T47D (cell line): ENCODE results near the gene FAM50B.
A peak's percentile ranks its signal among the peaks of the same experiment; 100 is the strongest.

Experiments used
- DNase-seq, 2 experiments: peaks; one replicate each; pipeline versions ENCODE4 v3.0.0 to v3.0.0-alpha.2; 2011 to 2012; ENCODE audit warnings: low read depth in 1 of 2, low spot score in 1 of 2
- JUND ChIP-seq: IDR thresholded peaks from 2 replicates; pipeline ENCODE4 v1.6.1; 2012; ENCODE audit warnings: low read depth
- in situ Hi-C: cut with HindIII; loops from 2 replicates; pipeline ENCODE4 v1.10.0; 2016; ENCODE audit warnings: low sequenced_read_pairs, low pct_unique_long_range_greater_than_20kb

Gene FAM50B, protein sequence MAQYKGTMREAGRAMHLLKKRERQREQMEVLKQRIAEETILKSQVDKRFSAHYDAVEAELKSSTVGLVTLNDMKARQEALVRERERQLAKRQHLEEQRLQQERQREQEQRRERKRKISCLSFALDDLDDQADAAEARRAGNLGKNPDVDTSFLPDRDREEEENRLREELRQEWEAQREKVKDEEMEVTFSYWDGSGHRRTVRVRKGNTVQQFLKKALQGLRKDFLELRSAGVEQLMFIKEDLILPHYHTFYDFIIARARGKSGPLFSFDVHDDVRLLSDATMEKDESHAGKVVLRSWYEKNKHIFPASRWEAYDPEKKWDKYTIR

GRCh38 chr6:3848925-3849605 lies at the start of gene FAM50B:
Gene FAM50B, plus strand, starts transcription at chr6:3849373. Its CDS starts 439 bp downstream, at chr6:3849812.
- DNase-seq, result peak; percentile 58 to 89
- no peak for TF ChIP-seq JUND
- in situ Hi-C loops, result no loop called here

- in situ Hi-C loops, result no loop called here
- no peak for TF ChIP-seq JUND
- no peak for DNase-seq
Observed at GRCh38 chr6:3799719-3800118, 49.5 kb upstream of the FAM50B start.

- DNase-seq, result no peak
- in situ Hi-C loops, result no loop called here
- TF ChIP-seq JUND, result no peak
Observed at GRCh38 chr6:3800850-3801591, 48.2 kb upstream of the FAM50B start.

DNA sequence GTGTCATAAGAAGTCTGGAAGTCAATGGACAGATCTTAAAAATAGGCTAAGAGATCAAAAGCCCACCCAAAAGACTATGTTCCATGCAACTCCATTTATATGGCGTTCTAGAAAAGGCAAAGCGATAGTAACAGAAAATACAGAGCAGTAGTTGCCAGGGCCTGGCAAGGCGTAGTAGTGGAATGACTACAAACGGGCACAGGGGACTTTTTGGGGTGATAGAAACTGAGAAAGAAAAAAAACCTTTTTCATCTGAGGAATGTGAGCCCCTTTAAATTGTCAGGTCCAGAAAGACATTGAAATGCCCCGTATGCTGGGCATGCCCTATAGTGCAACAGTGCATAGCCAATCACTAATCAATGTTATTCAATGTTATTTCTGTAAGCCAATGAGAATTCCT lies 47.2 kb upstream of the FAM50B start:
- in situ Hi-C loops, result no loop called here
- TF ChIP-seq JUND, result no peak
- no peak for DNase-seq

GRCh38 chr6:3803627-3804468 lies 45.3 kb upstream of the FAM50B start:
- TF ChIP-seq JUND, result no peak
- peak; percentile 45 to 73 for DNase-seq
- in situ Hi-C loops, result no loop called here

GRCh38 chr6:3804964-3805363 lies 44.2 kb upstream of the FAM50B start:
- no peak for DNase-seq
- in situ Hi-C loops, result no loop called here
- no peak for TF ChIP-seq JUND

GRCh38 chr6:3805448-3806123 lies 43.6 kb upstream of the FAM50B start:
- in situ Hi-C loops, result no loop called here
- DNase-seq, result no peak
- no peak for TF ChIP-seq JUND

GRCh38 chr6:3806169-3806922 lies 42.8 kb upstream of the FAM50B start:
- DNase-seq, result no peak
- in situ Hi-C loops, result no loop called here
- no peak for TF ChIP-seq JUND

DNA sequence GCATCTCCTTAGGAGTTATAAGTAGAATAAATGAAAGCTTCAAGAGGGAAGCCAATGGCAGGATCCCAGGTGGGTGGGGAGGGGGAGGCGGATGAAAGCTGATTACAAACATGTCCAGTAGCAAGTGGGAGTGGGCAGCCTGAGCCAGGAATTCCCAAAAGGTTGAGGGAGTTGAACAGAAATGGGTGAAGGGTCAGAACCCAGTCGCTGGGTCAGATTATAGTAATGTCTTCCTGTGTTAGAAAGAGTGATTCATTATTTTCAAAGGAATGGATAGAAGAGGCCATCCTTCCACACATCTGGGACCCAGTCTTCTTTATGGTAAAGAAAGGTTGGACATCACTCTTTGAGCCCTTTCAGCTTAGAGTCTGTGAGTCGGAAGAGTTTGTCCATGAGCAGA lies 41.0 kb upstream of the FAM50B start:
- TF ChIP-seq JUND, result no peak
- in situ Hi-C loops, result no loop called here
- no peak for DNase-seq

DNA sequence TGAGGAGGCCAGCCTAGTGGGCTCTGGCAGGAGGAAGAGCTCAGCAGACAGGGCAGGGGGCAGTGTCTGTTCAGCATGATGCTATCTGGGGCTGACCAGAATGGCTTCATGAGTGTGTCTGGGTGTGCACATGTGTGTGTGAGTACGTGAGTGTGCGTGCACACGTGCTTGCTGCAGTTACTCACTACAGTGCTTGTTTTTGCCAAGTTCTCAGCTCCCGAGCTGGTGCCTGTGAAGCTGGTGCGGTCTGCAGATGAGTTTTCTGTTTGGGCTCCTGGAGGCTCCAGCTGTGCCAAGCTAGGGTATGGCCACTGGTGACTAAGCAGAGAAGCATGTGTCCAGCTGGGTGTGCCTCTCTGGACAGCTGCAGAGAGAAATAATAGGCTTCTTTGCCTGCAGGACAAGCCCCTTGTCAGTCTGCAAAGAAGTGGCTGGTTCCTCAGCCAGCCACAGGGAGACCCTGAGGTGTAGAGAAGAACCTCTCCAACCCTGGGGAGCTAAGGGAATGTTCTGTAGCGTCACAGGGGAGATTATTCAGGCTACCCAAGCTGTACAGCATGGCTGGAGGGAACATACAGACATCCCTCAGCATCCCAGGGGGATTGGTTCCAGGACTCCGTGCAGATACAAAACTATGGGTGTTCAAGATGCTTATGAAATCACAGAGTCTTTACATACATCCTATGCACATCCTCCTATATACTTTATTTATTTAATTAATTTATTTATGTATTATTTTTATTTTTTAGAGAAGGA lies 40.2 kb upstream of the FAM50B start:
- in situ Hi-C loops, result no loop called here
- no peak for TF ChIP-seq JUND
- DNase-seq, result no peak

- DNase-seq, result no peak
- no peak for TF ChIP-seq JUND
- in situ Hi-C loops, result no loop called here
Observed at GRCh38 chr6:3809515-3809891, 39.7 kb upstream of the FAM50B start.
